HG03469 (cell line): ENCODE measurements around the gene TNNT2.

Source experiments
- ATAC-seq: cut with Tn5 transposase; IDR thresholded peaks from one replicate; pipeline ENCODE4 v1.9.1; 2021; ENCODE audit warnings: mild to moderate bottlenecking, moderate library complexity, moderate number of reproducible peaks; ENCODE audit not compliant: unreplicated experiment

The TNNT2 gene

DNA sequence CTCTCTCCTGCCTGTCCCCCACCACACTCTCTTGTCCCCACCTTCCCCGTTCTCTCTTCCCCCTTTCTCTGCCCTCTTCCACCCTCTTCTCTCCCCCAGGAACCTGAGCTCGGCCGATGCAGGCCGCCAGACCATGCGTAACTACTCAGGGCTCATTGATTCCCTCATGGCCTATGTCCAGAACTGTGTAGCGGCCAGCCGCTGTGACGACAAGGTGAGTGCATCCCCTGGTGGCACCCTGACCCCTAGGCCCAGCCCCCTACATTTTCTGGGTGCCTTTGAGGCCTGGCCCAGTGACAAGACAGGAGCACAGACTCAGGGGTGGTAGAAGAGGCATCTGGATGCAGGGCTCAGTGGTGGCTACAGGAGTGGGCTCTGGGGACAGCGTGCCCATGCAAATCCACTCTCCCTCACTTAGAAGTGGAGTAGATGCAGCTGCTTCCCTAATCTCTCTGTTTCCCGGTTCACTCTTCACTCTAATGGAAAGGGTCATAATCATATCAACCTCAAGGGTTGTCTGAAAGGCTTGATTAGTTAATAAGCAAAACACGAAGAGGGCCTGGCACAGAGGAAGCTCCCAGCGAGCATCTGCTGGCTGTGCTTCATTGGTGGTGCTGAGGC, 57.2 kb downstream of the TNNT2 start:
- no peak for ATAC-seq

DNA sequence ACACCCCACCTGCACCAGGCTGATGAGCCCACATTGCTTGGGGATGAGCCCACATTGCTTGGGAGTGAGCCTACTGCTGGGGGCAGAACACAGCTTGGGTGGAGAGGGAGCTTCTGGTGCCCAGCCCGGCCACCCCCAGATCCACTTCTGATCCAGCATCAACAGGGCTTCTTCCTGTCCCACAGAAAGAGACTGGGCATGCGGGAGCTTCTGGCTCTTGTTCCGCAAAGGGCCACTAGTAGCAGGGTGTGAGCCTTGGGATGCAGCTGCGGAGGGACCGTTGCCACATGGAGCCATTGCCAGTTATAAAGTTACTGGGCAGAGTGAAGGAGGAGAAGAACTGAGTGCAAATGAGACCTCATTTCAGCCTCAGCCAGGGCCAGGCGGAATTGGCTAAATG, 57.8 kb downstream of the TNNT2 start:
- no peak for ATAC-seq

DNA sequence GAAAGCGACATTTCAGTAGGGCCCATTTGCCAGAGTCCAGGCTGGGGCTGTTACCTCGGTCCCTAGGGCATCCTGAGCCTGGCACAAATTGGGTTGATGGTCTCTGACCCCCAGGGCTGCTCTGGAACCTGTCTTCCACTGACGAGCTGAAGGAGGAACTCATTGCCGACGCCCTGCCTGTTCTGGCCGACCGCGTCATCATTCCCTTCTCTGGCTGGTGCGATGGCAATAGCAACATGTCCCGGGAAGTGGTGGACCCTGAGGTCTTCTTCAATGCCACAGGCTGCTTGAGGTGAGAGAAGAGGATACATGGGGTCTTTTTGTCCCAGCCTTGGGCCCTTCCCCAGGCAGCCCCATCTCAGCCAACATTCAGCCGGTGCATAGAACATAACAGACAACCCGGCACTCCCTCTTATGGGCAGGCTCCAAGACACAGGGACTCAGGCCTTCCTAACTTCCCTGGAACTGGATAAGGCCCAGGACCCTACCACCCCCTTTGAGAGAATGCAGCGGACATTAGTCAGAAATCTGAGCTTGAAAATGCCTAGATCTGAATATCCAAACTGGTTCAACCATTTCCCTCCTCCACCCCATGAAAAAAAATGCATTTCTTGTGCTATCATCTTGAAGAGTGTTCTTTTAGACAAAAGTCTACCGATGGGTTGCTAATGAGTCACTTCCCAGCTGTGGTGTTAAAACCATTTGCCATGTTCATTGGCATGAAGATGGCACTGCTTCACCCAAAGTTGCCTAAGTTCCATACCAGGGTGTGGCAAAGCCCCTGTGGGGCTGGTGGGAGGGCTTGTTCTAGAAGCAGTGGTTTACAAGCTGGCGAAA, 58.8 kb downstream of the TNNT2 start:
- no peak for ATAC-seq

DNA sequence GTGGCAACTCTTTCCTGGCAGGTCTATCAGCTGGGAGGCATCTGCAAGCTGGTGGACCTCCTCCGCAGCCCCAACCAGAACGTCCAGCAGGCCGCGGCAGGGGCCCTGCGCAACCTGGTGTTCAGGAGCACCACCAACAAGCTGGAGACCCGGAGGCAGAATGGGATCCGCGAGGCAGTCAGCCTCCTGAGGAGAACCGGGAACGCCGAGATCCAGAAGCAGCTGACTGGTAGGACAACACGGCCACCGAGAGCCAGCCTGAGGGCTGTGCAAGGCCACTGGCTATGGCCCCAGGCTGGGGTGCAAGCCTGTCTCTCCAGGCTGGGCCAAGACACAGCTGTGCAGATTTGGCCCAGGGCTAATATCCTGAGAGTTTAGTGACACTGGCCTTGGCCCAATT, 59.9 kb downstream of the TNNT2 start:
- no peak for ATAC-seq

DNA sequence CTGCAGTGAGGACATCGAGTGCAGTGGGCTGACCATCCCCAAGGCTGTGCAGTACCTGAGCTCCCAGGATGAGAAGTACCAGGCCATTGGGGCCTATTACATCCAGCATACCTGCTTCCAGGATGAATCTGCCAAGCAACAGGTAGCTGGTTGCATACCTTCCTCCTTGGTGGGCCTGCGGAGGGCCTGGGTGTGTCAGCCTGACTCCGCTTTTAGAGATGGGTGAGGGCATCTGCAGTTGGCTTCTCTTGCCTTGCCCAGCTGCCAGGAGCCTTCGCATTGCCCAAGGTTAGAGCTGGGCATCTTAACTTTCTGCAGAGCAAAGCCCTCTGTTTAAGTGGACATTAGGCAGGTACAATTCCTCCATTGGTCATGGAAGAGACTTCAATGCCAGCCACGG, 60.9 kb downstream of the TNNT2 start:
- ATAC-seq: no peak

DNA sequence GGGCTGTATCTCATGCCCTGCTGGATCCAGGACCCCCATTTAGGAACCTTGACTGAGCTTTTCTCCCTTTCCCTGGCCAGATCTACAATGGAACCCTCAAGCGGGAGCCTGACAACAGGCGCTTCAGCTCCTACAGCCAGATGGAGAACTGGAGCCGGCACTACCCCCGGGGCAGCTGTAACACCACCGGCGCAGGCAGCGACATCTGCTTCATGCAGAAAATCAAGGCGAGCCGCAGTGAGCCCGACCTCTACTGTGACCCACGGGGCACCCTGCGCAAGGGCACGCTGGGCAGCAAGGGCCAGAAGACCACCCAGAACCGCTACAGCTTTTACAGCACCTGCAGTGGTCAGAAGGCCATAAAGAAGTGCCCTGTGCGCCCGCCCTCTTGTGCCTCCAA, 64.4 kb downstream of the TNNT2 start:
- ATAC-seq: no peak

DNA sequence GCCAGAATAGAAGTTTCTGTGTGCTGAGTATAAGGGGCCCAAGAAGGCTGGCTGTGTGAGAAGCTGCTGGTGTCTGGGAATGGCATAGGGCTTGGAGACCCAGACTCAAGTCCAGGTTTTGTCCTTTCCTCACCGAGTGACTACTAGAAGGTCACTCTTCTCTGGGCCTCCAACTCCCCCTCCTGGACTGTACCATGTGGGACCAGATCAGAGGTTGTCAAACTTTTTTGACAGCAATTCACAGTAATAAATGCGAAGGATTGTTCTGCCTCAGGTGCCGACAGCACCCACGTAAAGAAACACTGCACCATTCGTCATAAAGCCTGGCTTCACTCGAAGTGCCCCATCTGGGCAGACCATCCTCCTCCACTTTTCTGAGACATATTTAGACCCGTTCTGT, 65.2 kb downstream of the TNNT2 start:
- ATAC-seq: no peak

DNA sequence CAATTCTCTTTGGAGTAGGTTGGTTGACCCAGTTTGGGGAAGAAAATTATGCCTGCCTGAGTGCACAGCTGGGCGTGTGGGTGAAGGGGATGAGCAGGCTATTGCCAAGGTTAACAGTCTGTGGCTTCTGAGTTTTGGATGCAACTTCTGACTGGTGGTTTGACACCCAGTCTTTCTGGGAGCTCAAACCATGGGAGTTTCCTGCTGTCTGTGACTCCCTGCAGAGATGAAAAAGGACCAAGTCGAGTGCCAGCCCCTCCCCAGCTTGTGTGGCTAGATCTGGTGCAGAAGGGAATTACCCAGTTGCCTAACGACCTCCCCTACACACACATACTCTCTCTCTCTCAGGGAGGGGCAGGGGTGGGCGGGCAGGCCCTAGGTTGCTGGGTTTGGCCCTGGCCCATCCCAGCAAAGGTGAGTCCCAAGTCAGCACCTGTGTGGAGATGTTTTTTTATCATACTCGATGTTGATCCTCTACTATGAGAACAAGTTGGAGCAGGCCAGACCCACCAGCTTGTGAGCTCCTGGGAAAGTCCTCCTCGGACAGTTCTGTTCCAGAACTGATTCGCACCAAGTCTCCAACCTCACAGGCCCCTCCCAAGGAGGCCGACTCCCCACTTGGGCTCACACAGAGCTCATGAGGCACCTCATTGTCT, 66.0 kb downstream of the TNNT2 start:
- ATAC-seq: no peak

DNA sequence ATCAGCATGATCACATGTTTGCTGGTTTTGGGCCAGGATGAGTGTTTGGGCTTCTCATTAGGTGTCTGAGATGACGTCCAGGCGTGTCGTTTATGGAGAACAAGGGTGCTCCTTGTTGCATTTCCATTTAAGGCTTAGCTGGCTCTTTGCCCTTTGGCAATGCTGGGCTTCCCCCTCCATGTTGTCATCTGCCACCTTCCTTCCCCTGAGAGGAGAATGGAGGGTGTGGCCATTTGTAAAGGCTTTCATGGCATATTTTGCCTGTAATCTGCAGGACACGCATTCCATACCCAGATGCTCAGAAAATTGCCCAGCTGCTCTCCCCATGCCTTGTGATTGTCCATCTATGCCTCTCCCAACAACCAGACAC, 66.5 kb downstream of the TNNT2 start:
- no peak for ATAC-seq

DNA sequence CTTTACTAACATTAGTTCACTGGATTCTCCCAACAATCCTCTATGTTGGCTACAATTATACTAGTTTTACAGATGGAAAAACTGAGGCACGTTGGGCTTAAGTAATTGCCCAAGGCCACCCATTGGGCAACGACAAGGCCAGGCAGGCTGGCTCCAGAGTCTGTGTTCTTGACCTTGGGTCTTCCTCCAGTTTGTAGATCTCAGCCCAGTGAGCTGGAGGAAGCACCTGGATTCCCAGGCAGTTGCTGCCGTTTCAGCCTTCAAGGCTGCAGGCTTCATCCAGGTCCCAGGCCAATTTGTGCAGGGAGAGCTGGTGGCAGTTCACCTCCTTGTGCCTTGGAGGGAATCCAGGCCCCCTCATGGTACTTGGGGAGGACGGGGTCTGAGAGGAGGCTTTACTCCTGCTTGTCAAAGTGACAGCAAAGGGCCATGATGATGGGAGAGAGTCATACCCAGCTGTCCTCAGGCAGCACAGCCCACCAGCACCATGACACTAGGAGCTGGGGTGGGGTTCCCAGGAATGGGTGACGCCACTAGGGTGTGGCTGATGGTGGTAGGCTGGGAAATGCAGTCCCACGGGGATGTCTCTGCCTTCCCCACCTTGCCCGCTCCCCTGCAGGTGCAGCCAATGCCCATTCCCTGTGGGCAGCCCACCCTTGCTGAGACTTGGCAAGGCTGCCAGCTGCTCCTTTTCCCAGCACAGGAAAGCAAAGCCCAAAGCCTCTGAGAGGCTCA, 67.1 kb downstream of the TNNT2 start:
- no peak for ATAC-seq

DNA sequence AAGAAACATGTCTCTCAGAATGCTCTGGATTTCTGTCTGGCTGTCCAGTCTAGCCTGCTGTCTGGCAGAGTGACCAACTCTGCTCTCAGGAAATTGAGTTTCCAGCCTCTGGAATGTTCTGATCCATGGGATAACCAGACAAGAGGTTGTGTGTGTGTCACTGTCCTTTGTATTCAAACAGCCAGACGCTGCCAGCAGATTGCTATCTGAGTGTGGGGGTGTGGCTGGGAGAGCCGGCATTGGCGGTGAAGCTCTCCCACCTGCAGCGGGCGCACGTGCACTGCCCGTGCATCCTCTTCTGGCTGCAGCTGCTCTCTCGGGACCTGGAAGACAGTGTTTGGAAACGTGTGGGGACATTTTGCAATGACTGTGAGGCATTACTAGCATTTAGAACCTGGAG, 68.1 kb downstream of the TNNT2 start:
- no peak for ATAC-seq
